NCI-H82 treated with DMSO at 0.1 percent for 48 hours (cell line): Measurements from ENCODE around the gene FMN1.

Experiments
- DNase-seq: peaks from one replicate; lab custom pipeline; 2025; ENCODE audit not compliant: unreplicated experiment; lab: John Stamatoyannopoulos, UW

The FMN1 gene

DNA sequence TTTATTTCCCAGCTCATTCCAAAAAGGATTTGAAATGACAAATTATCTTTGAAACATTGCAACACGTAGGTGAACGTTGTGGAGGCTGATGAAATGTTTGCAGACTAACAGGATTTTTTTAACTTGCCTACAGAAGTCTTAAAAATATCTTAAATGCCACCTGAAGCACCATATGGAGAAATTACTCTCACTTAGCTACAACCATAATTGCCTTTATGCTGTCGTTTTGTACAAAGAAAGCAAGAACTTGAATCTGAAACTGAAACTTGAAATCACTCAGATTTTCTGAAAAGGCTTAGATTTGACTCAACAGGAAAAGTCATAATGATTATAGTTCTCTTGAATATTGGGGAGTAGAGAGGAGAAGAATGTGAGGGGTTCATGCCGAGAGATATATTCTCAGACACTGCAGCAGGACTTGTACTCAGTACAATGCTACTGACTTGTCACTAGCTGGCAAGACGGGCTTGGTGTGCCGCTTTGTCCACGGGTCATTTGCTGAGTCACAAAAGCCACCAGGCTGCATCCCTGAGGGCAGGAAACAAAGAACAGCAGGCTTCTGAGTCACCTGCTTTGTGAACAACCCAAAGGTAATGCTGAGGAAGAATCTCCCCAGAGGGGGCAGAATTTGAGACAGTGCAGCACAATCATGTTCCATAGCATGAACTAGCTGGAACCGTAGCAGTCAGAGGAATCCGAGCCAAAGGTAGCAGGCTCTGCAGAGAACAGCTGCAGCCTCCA is 7.1 kb upstream of the FMN1 start:
- DNase-seq, result no peak

DNA sequence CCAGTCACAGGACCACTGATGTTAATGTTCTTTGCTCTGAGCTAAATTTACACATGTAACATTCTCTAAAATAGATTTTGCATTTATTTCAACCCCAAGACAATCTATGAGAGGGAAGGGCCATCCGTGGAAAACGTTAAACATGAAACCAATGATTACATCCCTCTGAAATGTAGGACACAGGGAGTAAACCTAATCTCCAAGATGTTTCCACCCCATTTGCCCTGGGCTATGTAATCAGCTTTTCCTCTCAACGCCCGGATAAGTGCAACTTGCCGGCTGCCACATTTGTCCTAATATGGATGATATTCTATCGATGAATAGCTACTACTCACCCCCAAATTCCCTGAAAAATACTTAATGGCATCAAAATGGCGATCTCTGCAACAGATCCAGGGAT is 6.4 kb upstream of the FMN1 start:
- DNase-seq, result peak; percentile 59

DNA sequence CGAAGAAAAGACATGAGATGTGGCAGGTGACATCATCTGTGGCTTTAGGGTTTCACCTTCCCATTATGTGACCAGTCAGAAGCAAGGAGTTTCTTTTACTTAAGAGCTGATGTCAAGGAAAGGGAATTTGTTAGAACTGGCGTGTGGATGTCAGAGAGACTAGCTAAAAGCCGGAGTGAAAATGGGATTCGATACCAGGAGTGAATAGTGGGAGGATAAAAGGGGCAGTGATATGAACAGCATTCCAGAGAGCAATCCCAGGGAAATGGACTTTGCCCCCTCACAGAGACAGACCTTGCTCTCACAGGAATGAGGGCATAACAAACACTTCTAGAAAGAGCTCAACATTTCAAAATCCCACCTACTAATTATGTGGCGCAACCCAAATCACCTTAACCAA is 5.9 kb upstream of the FMN1 start:
- DNase-seq, result no peak

DNA sequence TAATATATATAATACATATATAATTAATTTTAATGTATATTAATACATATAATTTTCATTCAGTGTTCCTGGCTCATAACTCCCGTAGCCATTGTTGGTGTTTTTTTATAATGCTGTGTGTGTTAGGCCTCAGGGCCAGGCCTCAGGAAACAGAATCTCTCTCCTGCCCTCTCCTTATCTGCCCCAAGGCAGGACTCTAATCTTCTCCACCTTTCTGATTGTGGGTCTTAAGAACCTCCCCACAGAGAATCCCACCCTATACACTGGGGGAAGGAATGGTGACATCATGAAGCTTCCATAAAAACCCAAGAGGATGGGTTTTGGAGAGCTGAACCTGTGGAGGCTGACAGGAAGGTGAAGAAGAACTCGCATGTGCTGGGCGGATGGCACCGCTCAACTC is 4.0 kb upstream of the FMN1 start:
- DNase-seq, result no peak

DNA sequence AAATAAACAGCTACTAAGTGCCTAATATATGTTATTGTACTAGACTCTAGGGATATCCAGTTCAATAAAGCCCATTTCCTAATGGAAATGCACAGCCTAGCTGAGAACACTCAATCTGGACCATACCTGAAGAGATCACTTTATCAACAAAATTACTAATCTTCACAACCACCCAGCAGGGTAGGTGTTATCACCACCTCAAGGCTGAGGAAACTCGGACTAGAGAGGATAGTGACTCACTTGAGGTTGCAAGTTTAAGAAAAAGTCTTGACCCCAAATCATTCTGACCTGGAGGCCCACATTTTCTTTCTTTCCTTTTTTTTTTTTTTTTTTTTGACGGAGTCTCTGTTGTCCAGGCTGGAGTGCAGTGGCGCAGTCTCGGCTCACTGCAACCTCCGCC is 3.1 kb upstream of the FMN1 start:
- no peak for DNase-seq

DNA sequence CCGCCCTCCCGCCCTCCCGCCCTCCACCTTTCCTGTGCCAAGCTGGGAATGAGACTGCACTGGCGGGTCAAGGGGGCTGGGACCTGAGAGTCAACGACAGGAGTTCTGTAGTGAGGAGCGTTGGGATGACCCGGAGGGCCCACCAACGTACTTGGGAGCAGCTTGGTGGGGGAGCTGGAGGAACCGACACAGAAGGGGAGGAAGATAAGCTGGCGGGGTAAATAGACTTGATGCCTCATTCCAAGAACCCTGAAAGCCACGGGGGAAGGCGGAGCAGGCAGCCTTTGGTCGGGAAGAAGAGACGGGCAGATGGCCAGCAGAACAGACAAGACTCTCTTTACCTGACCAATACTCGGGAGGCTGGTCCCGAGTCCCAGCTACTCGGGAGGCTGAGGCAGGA is 277 bp downstream of the FMN1 start:
- DNase-seq, result no peak

DNA sequence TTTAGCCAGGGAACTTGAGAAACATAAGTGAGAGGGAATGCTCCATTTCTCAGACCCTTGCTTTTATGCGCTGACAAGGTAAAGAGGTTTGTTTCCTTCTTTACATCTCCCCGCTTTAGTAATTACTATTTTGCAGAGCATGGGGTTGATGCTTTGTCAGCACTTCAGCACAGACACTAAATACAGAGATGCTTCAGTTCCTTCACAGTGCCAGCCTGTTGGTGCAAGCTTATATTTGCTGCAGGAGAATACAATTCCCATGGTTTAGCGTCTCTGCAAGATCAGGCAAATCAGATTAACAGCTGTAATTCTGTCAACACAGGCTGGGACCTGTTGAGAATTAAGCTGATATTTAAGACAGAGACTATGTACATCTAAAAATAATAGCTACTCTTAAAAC is 2.9 kb downstream of the FMN1 start:
- peak; percentile 89 for DNase-seq

DNA sequence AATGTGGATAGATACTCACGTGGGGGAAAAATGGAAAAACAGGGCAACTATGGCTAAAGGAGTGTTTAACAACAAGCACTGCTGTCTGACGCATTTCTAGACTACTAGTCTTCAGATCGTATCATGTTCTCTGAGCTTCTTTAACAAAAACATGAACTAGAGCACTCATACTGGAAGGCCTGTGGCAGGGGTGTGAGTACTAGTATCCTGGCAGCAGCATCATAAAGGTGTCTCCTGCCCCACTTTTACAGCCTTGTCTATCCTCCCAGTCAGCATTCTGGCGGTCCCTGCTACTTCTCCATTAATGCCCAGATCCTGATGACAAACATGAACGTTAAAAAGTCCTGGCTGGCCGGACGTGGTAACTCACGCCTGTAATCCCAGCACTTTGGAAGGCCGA is 4.0 kb downstream of the FMN1 start:
- DNase-seq, result no peak

DNA sequence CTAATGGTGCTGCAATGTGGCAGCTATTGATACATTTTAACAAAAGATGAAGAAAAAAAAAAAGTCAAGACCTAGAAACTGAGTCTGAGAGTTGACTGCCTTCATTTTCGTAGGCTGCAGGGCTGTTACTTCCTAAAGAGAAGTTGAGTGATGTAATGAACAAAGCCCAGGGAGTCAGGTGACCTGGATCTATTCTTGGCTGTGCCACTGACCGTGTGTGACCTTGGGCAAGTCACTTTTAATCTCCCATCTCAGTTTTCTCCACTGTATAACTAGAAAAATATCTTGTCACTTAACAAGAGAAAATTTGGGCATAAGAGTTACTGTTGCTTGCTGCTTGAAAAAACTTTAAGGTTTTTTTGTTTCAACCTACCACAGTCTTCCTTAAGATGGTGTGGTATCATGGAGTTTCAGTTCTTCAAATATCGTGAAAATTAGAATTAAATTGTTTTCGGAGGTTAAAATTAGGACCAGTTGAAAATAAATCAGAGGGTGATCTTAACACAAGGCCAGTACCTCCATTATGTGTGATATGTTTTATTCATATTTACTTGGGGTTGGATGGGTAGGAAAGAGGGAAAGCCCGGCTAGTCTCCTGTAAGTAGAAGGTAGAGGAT is 5.8 kb downstream of the FMN1 start:
- no peak for DNase-seq

DNA sequence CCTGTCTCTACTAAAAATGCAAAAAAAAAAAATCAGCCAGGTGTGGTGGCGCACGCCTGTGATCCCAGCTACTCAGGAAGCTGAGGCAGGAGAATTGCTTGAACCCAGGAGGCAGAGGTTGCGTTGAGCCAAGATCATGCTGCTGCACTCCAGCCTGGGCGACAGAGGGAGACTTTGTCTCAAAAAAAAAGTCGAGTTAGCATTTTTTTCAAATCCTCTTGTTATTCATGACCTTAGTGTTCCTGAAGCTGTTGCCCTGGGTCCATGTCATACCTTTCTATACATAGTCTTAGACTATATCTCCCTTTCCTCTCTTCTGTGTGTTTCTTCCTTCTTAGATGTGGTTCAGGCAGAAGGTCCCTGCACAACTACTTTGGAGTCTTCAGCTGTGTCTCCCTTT is 6.4 kb downstream of the FMN1 start:
- no peak for DNase-seq

DNA sequence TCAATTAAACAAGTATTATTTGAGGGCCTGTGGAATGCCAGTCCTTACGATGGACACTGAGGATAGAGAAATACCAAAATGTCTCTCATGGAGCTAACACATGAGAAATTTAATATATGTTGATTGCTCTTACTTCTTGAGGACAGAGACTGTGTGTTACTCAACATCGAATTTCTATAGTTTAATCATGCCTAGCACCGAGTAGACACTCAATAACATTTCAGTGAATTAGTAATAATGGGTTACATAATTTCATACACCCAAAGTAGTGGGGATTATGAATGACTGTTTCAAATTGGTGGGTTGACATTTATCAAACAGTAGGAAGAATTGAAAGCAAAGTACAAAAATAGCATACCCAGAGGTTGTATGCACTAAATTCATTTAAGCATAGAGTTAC is 11.2 kb downstream of the FMN1 start:
- DNase-seq, result no peak

DNA sequence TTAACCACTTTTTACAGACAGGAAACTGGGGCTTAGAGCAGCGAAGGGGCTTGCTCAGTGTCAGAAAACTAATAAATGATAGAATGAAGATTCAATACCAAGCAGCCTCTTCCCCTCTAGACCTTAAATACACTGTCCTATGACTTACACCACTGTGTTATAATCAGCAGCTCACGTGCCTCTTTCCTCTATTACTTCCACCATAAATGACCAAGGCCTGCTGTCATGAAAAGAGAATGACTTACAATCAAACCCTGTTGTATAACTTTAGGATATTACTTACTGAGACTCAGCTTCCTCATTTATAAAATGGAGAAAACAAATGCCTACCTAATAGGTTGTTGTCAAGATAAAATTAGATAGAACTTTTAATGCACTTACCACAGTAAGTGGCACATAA is 11.6 kb downstream of the FMN1 start:
- DNase-seq, result no peak

DNA sequence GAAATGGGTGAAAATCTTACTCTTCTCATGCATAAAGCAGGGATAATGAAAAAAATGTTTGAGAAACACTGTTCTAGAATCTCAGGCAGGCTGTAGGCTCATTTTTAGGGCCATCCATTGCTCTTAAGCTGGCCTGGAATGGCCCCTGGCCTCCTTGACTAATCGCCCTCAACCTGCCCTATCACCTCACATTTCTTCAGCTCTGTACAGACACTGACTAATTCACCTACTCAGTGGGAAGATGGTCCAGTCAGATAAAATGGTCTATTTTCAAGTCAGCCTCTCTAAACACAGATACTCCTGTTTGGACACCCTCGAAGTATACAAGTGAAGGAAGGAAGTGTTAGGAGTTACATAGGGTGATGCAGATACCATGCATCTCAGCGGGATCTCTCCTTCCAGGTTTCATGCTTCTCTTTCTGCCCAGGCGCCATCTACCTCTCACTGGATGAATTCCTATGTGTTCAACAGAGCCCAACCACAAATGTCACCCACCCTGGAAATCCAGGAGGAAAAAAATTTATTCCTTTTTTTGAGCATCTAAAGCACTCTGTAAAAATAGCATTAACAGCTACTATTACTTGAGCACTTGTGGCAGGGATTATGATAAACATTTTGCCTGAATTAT is 12.1 kb downstream of the FMN1 start:
- DNase-seq, result no peak

DNA sequence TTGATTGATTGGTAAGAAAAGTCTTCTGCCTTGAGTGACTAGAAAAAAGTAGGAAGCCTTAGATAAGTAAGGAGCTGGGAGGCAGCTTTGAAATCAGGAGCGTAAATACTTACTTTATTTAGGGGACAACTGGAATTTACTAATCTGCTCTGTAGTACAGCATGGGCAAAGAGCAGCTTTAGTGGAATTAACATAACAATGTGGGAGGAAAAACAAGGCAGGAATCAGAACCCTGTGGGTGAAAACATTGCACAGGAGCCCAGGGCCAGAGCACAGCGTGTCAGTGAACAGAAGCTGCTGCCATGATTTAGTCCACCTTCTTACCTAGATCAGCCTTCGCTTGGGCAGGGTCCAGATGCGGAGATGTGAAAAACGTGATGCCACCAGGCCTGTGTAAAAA is 14.6 kb downstream of the FMN1 start:
- no peak for DNase-seq

DNA sequence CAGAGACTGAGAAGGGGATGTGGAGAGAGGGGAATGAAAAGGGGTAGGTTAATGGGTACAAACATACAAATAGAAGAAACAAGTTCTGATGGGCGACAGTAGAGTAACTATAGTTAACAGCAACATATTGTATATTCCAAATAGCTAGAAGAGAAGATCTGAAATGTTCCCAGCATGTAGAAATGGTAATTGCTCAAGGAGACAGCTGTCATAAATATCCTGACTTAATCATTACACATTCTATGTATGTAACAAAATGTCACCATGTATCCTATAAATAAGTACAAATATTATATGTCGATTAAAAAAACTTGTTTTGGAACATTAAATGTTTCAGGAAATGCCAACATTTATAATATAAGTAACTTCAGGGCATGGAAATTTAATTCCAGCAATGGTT is 23.3 kb downstream of the FMN1 start:
- DNase-seq, result no peak

DNA sequence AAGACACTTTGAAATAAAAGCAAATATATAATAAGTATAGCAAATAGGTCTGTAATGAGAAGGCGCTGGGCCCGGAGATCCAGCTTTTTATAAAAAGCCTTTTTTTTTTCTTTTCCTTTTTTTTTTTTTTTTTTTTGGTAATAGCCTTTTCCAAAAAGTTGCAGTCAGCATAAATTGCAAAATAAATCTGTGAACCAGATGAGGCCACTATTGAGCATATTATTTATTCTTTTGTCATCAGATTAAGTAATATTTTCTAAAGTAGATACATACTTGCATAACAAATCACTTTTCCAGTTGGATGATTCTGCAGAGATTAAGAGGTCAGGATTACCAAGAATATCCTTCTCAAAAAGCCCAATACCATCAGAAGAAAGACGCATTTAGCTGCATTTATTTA is 24.9 kb downstream of the FMN1 start:
- DNase-seq, result no peak

DNA sequence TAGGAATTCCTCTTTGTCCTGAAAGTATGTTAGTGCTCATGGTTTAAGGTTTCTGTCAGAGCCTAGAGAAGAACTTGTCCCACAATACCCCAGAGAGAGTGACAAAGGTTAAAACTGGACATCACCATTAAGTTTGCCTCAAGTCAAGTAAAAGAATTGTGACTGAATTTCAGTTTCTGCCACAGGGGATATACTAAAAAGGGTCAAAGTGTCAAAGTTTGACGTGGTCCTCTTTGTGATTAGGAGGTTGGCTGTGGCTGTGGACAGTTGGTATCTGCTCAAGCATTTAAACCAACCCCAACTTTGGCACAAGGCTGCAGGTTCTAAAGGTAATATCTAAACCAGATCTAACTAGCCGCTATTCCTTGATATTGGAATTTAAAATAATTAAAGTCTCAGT is 26.1 kb downstream of the FMN1 start:
- no peak for DNase-seq

DNA sequence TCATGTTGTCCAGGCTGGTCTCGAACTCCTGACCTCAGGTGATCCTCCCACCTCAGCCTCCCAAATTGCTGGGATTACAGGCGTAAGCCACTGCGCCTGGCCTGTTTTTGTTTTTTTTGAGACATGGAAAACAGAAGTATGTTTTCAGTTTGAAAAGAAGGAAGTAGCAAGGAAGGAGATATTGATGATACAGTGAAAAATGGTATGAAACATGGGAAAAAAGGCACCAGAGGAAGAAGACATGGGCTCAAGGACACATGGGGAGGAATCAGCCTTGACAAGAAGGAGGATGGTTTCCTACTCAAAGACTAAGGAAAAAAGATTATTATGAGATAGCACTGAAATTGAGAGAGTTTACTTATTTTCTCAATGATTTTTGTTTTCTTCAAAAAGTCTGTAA is 30.7 kb downstream of the FMN1 start:
- DNase-seq, result no peak

DNA sequence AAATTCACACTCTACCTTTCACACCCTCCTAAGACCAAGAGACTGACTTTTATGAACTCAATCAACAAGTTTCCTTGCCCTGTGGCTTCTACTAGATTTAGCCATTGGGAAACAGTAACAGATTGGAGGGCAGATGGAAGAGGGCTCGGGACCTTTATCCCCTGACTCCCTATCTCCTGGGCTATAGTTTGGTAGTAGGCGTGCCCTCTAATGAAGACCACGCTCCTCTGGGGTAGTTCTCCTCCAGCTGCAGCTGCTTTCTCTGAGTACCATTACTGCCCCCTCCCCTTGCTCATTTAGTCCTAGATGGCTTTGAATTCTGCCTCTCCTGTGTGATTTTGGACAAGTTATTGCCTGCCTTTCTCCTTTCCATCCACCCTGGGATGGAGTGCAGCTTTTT is 33.3 kb downstream of the FMN1 start:
- DNase-seq, result peak; percentile 66

DNA sequence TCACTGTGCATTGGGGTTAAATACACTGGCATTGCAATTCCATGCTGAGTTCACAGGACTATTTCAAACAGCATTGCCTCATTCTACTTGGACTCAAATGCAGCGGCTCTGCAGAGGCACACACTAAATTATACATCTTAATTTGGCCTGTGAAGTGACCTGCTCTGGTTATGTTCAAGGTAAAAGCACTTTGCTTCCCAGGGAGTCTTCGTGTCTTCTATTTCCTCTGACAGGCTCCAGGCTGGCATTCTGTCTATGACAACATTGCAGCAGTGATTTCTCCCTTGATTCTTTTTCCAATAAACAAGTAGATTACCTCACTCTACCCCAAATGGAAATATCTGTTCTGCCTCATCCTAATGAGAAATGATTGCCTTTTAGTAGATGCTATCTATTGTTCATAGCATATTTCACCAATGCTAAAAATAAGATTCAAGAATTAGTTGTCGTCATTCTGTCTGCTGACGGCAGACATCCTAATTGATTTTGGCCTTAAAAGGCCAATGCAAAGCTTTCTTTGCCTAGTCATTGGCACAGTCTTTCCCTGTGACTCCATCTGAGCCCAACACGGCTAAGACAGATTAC is 33.8 kb downstream of the FMN1 start:
- DNase-seq, result no peak

DNA sequence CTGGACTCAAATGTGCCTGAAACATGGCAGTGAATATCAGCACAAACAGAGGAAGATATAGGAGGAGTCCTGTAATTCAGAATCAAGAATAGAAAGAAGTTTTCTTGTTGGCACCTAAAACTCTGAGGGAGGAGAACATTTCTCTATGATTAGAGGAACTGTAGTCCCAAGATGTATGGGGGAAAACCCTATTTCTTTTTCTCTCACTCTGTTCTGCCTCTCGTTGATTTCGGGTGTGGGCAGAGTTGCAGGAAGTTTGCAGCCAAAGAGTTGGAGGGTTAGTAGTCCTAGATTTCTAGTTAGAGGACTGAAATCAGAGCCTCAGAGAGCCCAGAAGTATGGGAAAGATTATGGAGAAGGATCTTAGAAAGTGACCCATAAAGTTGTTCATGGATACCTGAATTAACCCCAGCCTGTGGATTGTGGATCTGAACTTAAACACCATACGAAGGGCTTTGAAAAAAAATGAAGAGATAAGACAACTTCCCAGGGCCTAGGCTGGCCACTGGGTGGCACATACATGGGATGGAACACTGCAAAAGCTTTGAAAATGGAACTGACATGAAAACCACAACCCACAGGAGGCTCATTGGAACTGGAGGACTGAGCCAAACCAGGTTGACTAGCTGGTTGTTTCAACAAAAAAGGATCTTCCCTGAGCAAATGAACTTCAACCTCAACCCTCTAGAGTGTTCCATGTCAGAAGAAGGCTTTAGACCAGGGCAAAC is 34.6 kb downstream of the FMN1 start:
- DNase-seq, result no peak

DNA sequence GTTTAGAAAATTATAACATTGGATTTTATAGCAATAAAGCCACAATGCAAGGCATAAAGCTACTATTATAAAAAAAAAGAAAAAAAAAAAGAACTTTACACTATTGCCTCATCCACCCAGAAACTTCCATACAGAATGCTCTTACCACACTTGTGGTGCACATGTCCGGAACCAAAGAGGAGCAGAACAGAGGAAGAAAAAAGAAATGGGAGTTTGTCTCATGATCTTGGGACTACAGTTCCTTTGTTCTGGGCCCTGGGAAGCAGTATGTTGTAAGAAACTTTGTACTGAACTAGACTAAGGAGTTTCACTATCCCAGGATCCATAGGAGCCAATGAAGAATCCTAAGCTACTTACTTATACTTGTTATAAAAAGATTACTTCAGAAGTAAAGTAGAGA is 36.1 kb downstream of the FMN1 start:
- no peak for DNase-seq
